HepG2 (cell line): ENCODE results near the gene CTIF. TPM values are rescaled to one million over a fixed set of nuclear protein-coding genes. Genes with fewer than 3 reads are reported as not detected.

ENCODE experiments used
- ATAC-seq: fragments of 200-7000 bp; cut with Tn5 transposase; 3 replicates; pipeline ENCODE4 v1.9.1; 2020; ENCODE audit warnings: mild to moderate bottlenecking, moderate library complexity
- BruUV-seq: library from RNA; stranded (reverse); fragments of 400-500 nt; replicated peaks from 2 replicates; lab custom pipeline; 2021; lab: Mats Ljungman, UMichigan
- CTCF ChIA-PET: fragments of 300-600 bp; formaldehyde crosslinking; extraction: SDS; loops from one replicate; lab custom pipeline; 2021; ENCODE audit warnings: low total read pairs, inconsistent platforms, low intra/inter-chr PET ratio; lab: Yijun Ruan, JAX
- POLR2A ChIA-PET: fragments of 350-600 bp; sonication (Branson Sonifier 250); formaldehyde crosslinking; loops from one replicate; lab custom pipeline; 2020; ENCODE audit warnings: antibody characterized with exemption, inconsistent platforms; lab: Yijun Ruan, JAX
- DNase-seq: peaks from one replicate; pipeline ENCODE4 v3.0.0-alpha.2; 2015; ENCODE audit warnings: low spot score
- FAIRE-seq: peaks from 3 replicates; lab custom pipeline; 2011; peaks lifted over from hg19 to GRCh38; lab: Jason Lieb, UNC
- H2AFZ ChIP-seq: one replicate; pipeline ENCODE4 v1.6.1; 2011; ENCODE audit warnings: low read length, inconsistent platforms
- H3K27ac ChIP-seq: fragments of 300-600 bp; 3 replicates; pipeline ENCODE4 v1.8.0; 2011; ENCODE audit warnings: mixed run types, mild to moderate bottlenecking, mixed read lengths, low read length, inconsistent platforms; ENCODE audit not compliant: insufficient read depth; ENCODE audit errors: extremely low read length
- H3K27me3 ChIP-seq, 2 experiments: fragments of 200-600 bp in 1 of 2; 2 replicates in 1 of 2; 3 replicates in 1 of 2; pipeline versions ENCODE4 v1.6.0 to v1.8.0; 2011; ENCODE audit warnings: low read length in 2 of 2, mild to moderate bottlenecking in 2 of 2, moderate library complexity in 2 of 2, inconsistent platforms in 1 of 2; ENCODE audit not compliant: insufficient read depth in 2 of 2, control insufficient read depth in 1 of 2
- H3K36me3 ChIP-seq, 2 experiments: fragments of 200-600 bp in 1 of 2; replicated peaks in 1 of 2; 2 replicates in 1 of 2; 3 replicates in 1 of 2; pipeline versions ENCODE4 v1.5.1 to v1.8.0; 2011; ENCODE audit warnings: low read length in 2 of 2, inconsistent platforms in 1 of 2; ENCODE audit not compliant: insufficient read depth in 2 of 2, control insufficient read depth in 1 of 2
- H3K4me1 ChIP-seq: 2 replicates; pipeline ENCODE4 v1.5.1; 2012; ENCODE audit warnings: low read length, inconsistent platforms; ENCODE audit not compliant: insufficient read depth
- H3K4me2 ChIP-seq: 2 replicates; pipeline ENCODE4 v1.6.0; 2011; ENCODE audit warnings: low read depth, low read length, inconsistent platforms
- H3K4me3 ChIP-seq, 3 experiments: fragments of 200-600 bp in 1 of 3; sonication (generic), shearing (Covaris generic) in 1 of 3; replicated peaks in 1 of 3; 2 replicates each; pipeline ENCODE4 v1.5.1; 2011 to 2016; ENCODE audit warnings: low read length in 3 of 3, inconsistent platforms in 2 of 3, low read depth in 2 of 3, mild to moderate bottlenecking in 2 of 3, control low read depth in 1 of 3, mixed read lengths in 1 of 3; ENCODE audit not compliant: insufficient read depth in 1 of 3
- H3K79me2 ChIP-seq: one replicate; pipeline ENCODE4 v1.6.1; 2011; ENCODE audit warnings: low read length, inconsistent platforms; ENCODE audit not compliant: insufficient read depth
- H3K9ac ChIP-seq: 2 replicates; pipeline ENCODE4 v1.6.0; 2011; ENCODE audit warnings: mild to moderate bottlenecking, low read depth, low read length, inconsistent platforms; ENCODE audit not compliant: insufficient read depth
- H3K9me3 ChIP-seq: 2 replicates; pipeline ENCODE4 v1.5.1; 2012; ENCODE audit warnings: mild to moderate bottlenecking, low read length
- H4K20me1 ChIP-seq: 2 replicates; pipeline ENCODE4 v1.6.0; 2011; ENCODE audit warnings: inconsistent platforms, mild to moderate bottlenecking, low read length, moderate library complexity; ENCODE audit not compliant: insufficient read depth
- CBX2 ChIP-seq, 2 experiments: fragments of 200-600 bp in 1 of 2; sonication (generic); formaldehyde crosslinking in 1 of 2; IDR thresholded peaks; 2 replicates each; pipeline versions ENCODE4 v1.7.0 to v1.8.1; 2018 to 2022; ENCODE audit warnings: low read depth in 2 of 2, low read length in 1 of 2, mild to moderate bottlenecking in 1 of 2, missing genetic modification reagents in 1 of 2
- FOXP1 ChIP-seq, 2 experiments: fragments of 450-650 bp in 1 of 2; IDR thresholded peaks; 2 replicates each; pipeline ENCODE4 v1.6.1; 2017 to 2018; ENCODE audit warnings: antibody characterized with exemption in 1 of 2
- GZF1 ChIP-seq: sonication (generic); formaldehyde crosslinking; IDR thresholded peaks from 2 replicates; pipeline ENCODE4 v1.5.1; 2020; ENCODE audit warnings: mild to moderate bottlenecking, missing genetic modification reagents
- MBD4 ChIP-seq: IDR thresholded peaks from 2 replicates; pipeline ENCODE4 v1.6.1; 2012; ENCODE audit warnings: low read length, inconsistent platforms, borderline replicate concordance
- NR2F6 ChIP-seq, 2 experiments: IDR thresholded peaks; 2 replicates each; pipeline ENCODE4 v1.6.1; 2016; ENCODE audit warnings: antibody characterized with exemption in 1 of 2, mild to moderate bottlenecking in 1 of 2
- PCBP1 ChIP-seq: fragments of 200-400 bp; formaldehyde crosslinking; IDR thresholded peaks from 2 replicates; pipeline ENCODE4 v1.6.1; 2017; ENCODE audit warnings: mild to moderate bottlenecking, low read depth, low read length, borderline replicate concordance
- PRMT3 ChIP-seq: sonication (generic); formaldehyde crosslinking; IDR thresholded peaks from 2 replicates; pipeline ENCODE4 v1.8.1; 2022; ENCODE audit warnings: low read depth, mild to moderate bottlenecking, moderate library complexity, missing genetic modification reagents, borderline replicate concordance
- SSRP1 ChIP-seq: IDR thresholded peaks from 2 replicates; pipeline ENCODE4 v1.6.1; 2016; ENCODE audit warnings: control low read depth
- STAG1 ChIP-seq: sonication (generic); formaldehyde crosslinking; IDR thresholded peaks from 2 replicates; pipeline ENCODE4 v1.4.0; 2020; ENCODE audit warnings: missing genetic modification reagents
- TFDP1 ChIP-seq: IDR thresholded peaks from 2 replicates; pipeline ENCODE4 v1.6.1; 2016; ENCODE audit warnings: missing compliant biosample characterization, missing genetic modification reagents, borderline replicate concordance
- XRCC5 ChIP-seq: fragments of 200-400 bp; formaldehyde crosslinking; optimal IDR thresholded peaks from 2 replicates; pipeline ENCODE3; 2017; ENCODE audit warnings: mild to moderate bottlenecking, low read length
- ZNF572 ChIP-seq: sonication (generic); formaldehyde crosslinking; IDR thresholded peaks from 2 replicates; pipeline ENCODE4 v1.5.1; 2020; ENCODE audit warnings: mild to moderate bottlenecking, missing genetic modification reagents
- WGBS: methylation state at CpG from one replicate; pipeline ENCODE4 v1.1.6; 2017; ENCODE audit warnings: low lambda C conversion rate; 5-methylcytosine and 5-hydroxymethylcytosine counted together
- in situ Hi-C: cut with HindIII; loops from 2 replicates; pipeline ENCODE4 v1.10.0; 2017; ENCODE audit warnings: low pct_unique_long_range_greater_than_20kb; ENCODE audit not compliant: extremely low pct_ligation_motif_present
- intact Hi-C: fragments of 100-400 bp; cut with micrococcal nuclease; formaldehyde crosslinking; loops from one replicate; pipeline ENCODE4 v1.10.0; 2022; ENCODE audit not compliant: unreplicated experiment
- polyA plus RNA-seq, 8 experiments: library from polyadenylated mRNA; depleted of rRNA in 3 of 8; stranded (reverse) in 7 of 8; unstranded in 1 of 8; fragments of >200 nt; fragmentation: Illumina TruSeq in 4 of 8; extraction: Trizol in 4 of 8; gene quantifications; 2 replicates each; pipeline versions ENCODE4 v1.2.1 to v1.2.3, GENCODE V29; 2011 to 2016; ENCODE audit warnings: low read depth in 4 of 8, missing spikeins in 1 of 8, mixed read lengths in 1 of 8; ENCODE audit not compliant: insufficient read depth in 1 of 8
- total RNA-seq, 5 experiments: library from RNA; depleted of rRNA; stranded (reverse); fragments of >200 nt; fragmentation: Illumina TruSeq; extraction: Trizol; gene quantifications; 2 replicates each; pipeline ENCODE4 v1.2.3, GENCODE V29; 2016; ENCODE audit warnings: low read depth in 1 of 5
- TF ChIP-seq, protein P1 (sequence below): sonication (generic); formaldehyde crosslinking; IDR thresholded peaks from 2 replicates; pipeline ENCODE4 v1.5.0; 2020; ENCODE audit warnings: mild to moderate bottlenecking, missing genetic modification reagents, moderate library complexity
- TF ChIP-seq, protein P2 (sequence below): sonication (generic); formaldehyde crosslinking; IDR thresholded peaks from 2 replicates; pipeline ENCODE4 v1.8.1; 2022; ENCODE audit warnings: low read depth, mild to moderate bottlenecking, missing genetic modification reagents
- TF ChIP-seq, protein P3 (sequence below): sonication (generic); formaldehyde crosslinking; IDR thresholded peaks from 2 replicates; pipeline ENCODE4 v1.8.0; 2022; ENCODE audit warnings: missing genetic modification reagents, mild to moderate bottlenecking, borderline replicate concordance

Gene CTIF
- total and polyA plus RNA-seq, 2 of the 13 experiments (the other 11 are each of a cell fraction or from before 2014, with no cell fraction given) = 18.2 to 28.0 TPM

GRCh38 chr18:48663931-48664847 is 125.4 kb downstream of the CTIF start:
- Histone ChIP-seq H3K4me3 (no peak overlapping the region), H3K27ac (no peak overlapping the region), H3K9me3 (no peaks in the 10 kb centered on the region), H4K20me1 (0 out of 2 replicates have a peak, but pooled peaks cover 2% of the 10 kb centered on the region), H3K4me1 (peaks cover 17% of the 10 kb centered on the region), H3K9ac (no peak overlapping the region), H3K36me3 (peaks cover 11 to 40% of the 10 kb centered on the region in 2 experiments), H3K27me3 (no peaks in the 10 kb centered on the region), H2AFZ (no peak overlapping the region), H3K79me2 (no peaks in the 10 kb centered on the region), H3K4me2 (no peak overlapping the region)
- intact Hi-C loops (loop anchor here (1.0 to 2.0 kb wide), 3 partner anchors 59 to 188 kb away; no protein-coding TSS in a partner anchor), in situ Hi-C loops (loop anchor here (5.0 kb wide), 2 partner anchors 57 to 192 kb away; no protein-coding TSS in a partner anchor)
- ChIA-PET POLR2A (no interaction called here), CTCF (interaction anchor here (0.6 to 2.5 kb wide), 3 partner anchors 59 to 199 kb away, joined by 3 to 21 read pairs (median 8); no protein-coding TSS in a partner anchor)
- FAIRE-seq (no peak), DNase-seq (peak; percentile 42), ATAC-seq (peak; percentile 65)
- 57% methylated on average over 20 of the region's 29 CpGs for WGBS
- no TSS peak for BruUV-seq
- TF ChIP-seq NR2F6 (IDR thresholded peaks at IDR 0.05) (no peak), NR2F6 (CRISPR knock-in tag; IDR thresholded peaks at IDR 0.05) (0 out of 2 replicates have a peak, but pooled peaks have one; percentile 26), PRMT3 (CRISPR knock-in tag) (no peak), STAG1 (peak; percentile 89), MBD4 (no peak), FOXP1 (IDR thresholded peaks at IDR 0.05) (no peak), FOXP1 (CRISPR knock-in tag; IDR thresholded peaks at IDR 0.05) (no peak), CBX2 (IDR thresholded peaks at IDR 0.05; ENCODE audit: low read depth, low read length) (no peak), CBX2 (CRISPR knock-in tag; IDR thresholded peaks at IDR 0.05; ENCODE audit: low read depth) (no peak), SSRP1 (CRISPR knock-in tag) (no peak), PCBP1 (0 out of 2 replicates have a peak, but pooled peaks have one; percentile 42), TFDP1 (no peak), XRCC5 (peak; percentile 36), GZF1 (CRISPR knock-in tag) (no peak), ZNF572 (CRISPR knock-in tag) (0 out of 2 replicates have a peak, but pooled peaks have one; percentile 34)
- TF ChIP-seq, protein P1, sequence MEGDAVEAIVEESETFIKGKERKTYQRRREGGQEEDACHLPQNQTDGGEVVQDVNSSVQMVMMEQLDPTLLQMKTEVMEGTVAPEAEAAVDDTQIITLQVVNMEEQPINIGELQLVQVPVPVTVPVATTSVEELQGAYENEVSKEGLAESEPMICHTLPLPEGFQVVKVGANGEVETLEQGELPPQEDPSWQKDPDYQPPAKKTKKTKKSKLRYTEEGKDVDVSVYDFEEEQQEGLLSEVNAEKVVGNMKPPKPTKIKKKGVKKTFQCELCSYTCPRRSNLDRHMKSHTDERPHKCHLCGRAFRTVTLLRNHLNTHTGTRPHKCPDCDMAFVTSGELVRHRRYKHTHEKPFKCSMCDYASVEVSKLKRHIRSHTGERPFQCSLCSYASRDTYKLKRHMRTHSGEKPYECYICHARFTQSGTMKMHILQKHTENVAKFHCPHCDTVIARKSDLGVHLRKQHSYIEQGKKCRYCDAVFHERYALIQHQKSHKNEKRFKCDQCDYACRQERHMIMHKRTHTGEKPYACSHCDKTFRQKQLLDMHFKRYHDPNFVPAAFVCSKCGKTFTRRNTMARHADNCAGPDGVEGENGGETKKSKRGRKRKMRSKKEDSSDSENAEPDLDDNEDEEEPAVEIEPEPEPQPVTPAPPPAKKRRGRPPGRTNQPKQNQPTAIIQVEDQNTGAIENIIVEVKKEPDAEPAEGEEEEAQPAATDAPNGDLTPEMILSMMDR (CRISPR knock-in tag) = peak; percentile 96
- TF ChIP-seq, protein P2, sequence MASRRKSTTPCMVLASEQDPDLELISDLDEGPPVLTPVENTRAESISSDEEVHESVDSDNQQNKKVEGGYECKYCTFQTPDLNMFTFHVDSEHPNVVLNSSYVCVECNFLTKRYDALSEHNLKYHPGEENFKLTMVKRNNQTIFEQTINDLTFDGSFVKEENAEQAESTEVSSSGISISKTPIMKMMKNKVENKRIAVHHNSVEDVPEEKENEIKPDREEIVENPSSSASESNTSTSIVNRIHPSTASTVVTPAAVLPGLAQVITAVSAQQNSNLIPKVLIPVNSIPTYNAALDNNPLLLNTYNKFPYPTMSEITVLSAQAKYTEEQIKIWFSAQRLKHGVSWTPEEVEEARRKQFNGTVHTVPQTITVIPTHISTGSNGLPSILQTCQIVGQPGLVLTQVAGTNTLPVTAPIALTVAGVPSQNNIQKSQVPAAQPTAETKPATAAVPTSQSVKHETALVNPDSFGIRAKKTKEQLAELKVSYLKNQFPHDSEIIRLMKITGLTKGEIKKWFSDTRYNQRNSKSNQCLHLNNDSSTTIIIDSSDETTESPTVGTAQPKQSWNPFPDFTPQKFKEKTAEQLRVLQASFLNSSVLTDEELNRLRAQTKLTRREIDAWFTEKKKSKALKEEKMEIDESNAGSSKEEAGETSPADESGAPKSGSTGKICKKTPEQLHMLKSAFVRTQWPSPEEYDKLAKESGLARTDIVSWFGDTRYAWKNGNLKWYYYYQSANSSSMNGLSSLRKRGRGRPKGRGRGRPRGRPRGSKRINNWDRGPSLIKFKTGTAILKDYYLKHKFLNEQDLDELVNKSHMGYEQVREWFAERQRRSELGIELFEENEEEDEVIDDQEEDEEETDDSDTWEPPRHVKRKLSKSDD (CRISPR knock-in tag) = 0 out of 2 replicates have a peak, but pooled peaks have one; percentile 26
- TF ChIP-seq, protein P3, sequence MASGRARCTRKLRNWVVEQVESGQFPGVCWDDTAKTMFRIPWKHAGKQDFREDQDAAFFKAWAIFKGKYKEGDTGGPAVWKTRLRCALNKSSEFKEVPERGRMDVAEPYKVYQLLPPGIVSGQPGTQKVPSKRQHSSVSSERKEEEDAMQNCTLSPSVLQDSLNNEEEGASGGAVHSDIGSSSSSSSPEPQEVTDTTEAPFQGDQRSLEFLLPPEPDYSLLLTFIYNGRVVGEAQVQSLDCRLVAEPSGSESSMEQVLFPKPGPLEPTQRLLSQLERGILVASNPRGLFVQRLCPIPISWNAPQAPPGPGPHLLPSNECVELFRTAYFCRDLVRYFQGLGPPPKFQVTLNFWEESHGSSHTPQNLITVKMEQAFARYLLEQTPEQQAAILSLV (CRISPR knock-in tag) = 0 out of 2 replicates have a peak, but pooled peaks have one; percentile 42
